HepG2 (cell line): Measurements from ENCODE around the gene STYXL1. TPM values are rescaled to one million over a fixed set of nuclear protein-coding genes. Genes with fewer than 3 reads are reported as not detected.

ENCODE experiments used
- CEBPG ChIP-seq: IDR thresholded peaks from 2 replicates; pipeline ENCODE4 v1.6.1; 2016
- HHEX ChIP-seq: IDR thresholded peaks from 2 replicates; pipeline ENCODE4 v1.6.1; 2016; ENCODE audit warnings: control low read depth
- IKZF1 ChIP-seq: fragments of 450-650 bp; IDR thresholded peaks from 2 replicates; pipeline ENCODE4 v1.7.1; 2016
- MTA3 ChIP-seq: sonication (generic); formaldehyde crosslinking; IDR thresholded peaks from 2 replicates; pipeline ENCODE4 v1.4.0; 2020; ENCODE audit warnings: missing genetic modification reagents
- RFX3 ChIP-seq: IDR thresholded peaks from 2 replicates; pipeline ENCODE4 v1.6.1; 2016; ENCODE audit warnings: missing biosample characterization, missing genetic modification reagents
- TBP ChIP-seq: sonication (generic); formaldehyde crosslinking; IDR thresholded peaks from 2 replicates; pipeline ENCODE4 v1.5.0; 2020; ENCODE audit warnings: missing genetic modification reagents
- ZBTB10 ChIP-seq: sonication (generic); formaldehyde crosslinking; IDR thresholded peaks from 2 replicates; pipeline ENCODE4 v1.4.0; 2020; ENCODE audit warnings: missing genetic modification reagents, borderline replicate concordance
- ZBTB40 ChIP-seq, 2 experiments: fragments of 450-650 bp in 1 of 2; sonication (generic) in 1 of 2; formaldehyde crosslinking in 1 of 2; IDR thresholded peaks; 2 replicates each; pipeline versions ENCODE4 v1.6.1 to v1.8.0; 2016 to 2022; ENCODE audit warnings: antibody characterized with exemption in 1 of 2, mild to moderate bottlenecking in 1 of 2, missing genetic modification reagents in 1 of 2
- ZNF280B ChIP-seq: sonication (generic); formaldehyde crosslinking; IDR thresholded peaks from 2 replicates; pipeline ENCODE4 v1.5.0; 2020; ENCODE audit warnings: missing genetic modification reagents, mild to moderate bottlenecking, borderline replicate concordance
- ZNF382 ChIP-seq: sonication (generic); formaldehyde crosslinking; IDR thresholded peaks from 2 replicates; pipeline ENCODE4 v1.5.0; 2020; ENCODE audit warnings: missing genetic modification reagents, mild to moderate bottlenecking, borderline replicate concordance
- ZNF383 ChIP-seq: sonication (generic); formaldehyde crosslinking; IDR thresholded peaks from 2 replicates; pipeline ENCODE4 v1.4.0; 2020; ENCODE audit warnings: missing genetic modification reagents, mild to moderate bottlenecking, borderline replicate concordance
- ZNF678 ChIP-seq: sonication (generic); formaldehyde crosslinking; IDR thresholded peaks from 2 replicates; pipeline ENCODE4 v1.4.0; 2020; ENCODE audit warnings: mild to moderate bottlenecking, missing genetic modification reagents
- polyA plus RNA-seq, 8 experiments: library from polyadenylated mRNA; depleted of rRNA in 3 of 8; stranded (reverse) in 7 of 8; unstranded in 1 of 8; fragments of >200 nt; fragmentation: Illumina TruSeq in 4 of 8; extraction: Trizol in 4 of 8; gene quantifications; 2 replicates each; pipeline versions ENCODE4 v1.2.1 to v1.2.3, GENCODE V29; 2011 to 2016; ENCODE audit warnings: low read depth in 4 of 8, missing spikeins in 1 of 8, mixed read lengths in 1 of 8; ENCODE audit not compliant: insufficient read depth in 1 of 8
- total RNA-seq, 5 experiments: library from RNA; depleted of rRNA; stranded (reverse); fragments of >200 nt; fragmentation: Illumina TruSeq; extraction: Trizol; gene quantifications; 2 replicates each; pipeline ENCODE4 v1.2.3, GENCODE V29; 2016; ENCODE audit warnings: low read depth in 1 of 5
- TF ChIP-seq, protein P1 (sequence below): IDR thresholded peaks from 2 replicates; pipeline ENCODE4 v1.6.1; 2016; ENCODE audit warnings: mild to moderate bottlenecking

STYXL1 gene
- total and polyA plus RNA-seq, 2 of the 13 experiments (the other 11 are each of a cell fraction or from before 2014, with no cell fraction given), result 23.9 to 38.3 TPM

- no peak for TF ChIP-seq MTA3 (CRISPR knock-in tag)
- no peak for TF ChIP-seq TBP (CRISPR knock-in tag)
- TF ChIP-seq ZNF382 (CRISPR knock-in tag), result no peak
- no peak for TF ChIP-seq HHEX (CRISPR knock-in tag)
- TF ChIP-seq IKZF1, result no peak
- 0 out of 2 replicates have a peak, but pooled peaks have one; percentile 39 for TF ChIP-seq ZNF280B (CRISPR knock-in tag)
- no peak for TF ChIP-seq ZNF678 (CRISPR knock-in tag)
- no peak for TF ChIP-seq ZNF383 (CRISPR knock-in tag)
- TF ChIP-seq, protein P1, sequence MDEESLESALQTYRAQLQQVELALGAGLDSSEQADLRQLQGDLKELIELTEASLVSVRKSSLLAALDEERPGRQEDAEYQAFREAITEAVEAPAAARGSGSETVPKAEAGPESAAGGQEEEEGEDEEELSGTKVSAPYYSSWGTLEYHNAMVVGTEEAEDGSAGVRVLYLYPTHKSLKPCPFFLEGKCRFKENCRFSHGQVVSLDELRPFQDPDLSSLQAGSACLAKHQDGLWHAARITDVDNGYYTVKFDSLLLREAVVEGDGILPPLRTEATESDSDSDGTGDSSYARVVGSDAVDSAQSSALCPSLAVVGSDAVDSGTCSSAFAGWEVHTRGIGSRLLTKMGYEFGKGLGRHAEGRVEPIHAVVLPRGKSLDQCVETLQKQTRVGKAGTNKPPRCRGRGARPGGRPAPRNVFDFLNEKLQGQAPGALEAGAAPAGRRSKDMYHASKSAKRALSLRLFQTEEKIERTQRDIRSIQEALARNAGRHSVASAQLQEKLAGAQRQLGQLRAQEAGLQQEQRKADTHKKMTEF, result peak; percentile 90
- no peak for TF ChIP-seq ZBTB10 (CRISPR knock-in tag)
- peak; percentile 94 for TF ChIP-seq ZBTB40 (IDR thresholded peaks at IDR 0.05)
- TF ChIP-seq ZBTB40 (CRISPR knock-in tag; IDR thresholded peaks at IDR 0.05), result 0 out of 2 replicates have a peak, but pooled peaks have one; percentile 44
- TF ChIP-seq RFX3 (CRISPR knock-in tag), result peak; percentile 13; the same call in 1 of the 2 replicates
- TF ChIP-seq CEBPG (CRISPR knock-in tag), result peak; percentile 31
Measured at GRCh38 chr7:76047811-76048667, at the start of gene STYXL1, which contains the start of gene MDH2 (continued).
